ENCODE results near the gene HPSE2. TPM values are rescaled to one million over a fixed set of nuclear protein-coding genes. Genes with fewer than 3 reads are reported as not detected.

Gene HPSE2
- total RNA-seq, 2 donors from 2014 or later: 1.0 to 1.8 TPM

DNA sequence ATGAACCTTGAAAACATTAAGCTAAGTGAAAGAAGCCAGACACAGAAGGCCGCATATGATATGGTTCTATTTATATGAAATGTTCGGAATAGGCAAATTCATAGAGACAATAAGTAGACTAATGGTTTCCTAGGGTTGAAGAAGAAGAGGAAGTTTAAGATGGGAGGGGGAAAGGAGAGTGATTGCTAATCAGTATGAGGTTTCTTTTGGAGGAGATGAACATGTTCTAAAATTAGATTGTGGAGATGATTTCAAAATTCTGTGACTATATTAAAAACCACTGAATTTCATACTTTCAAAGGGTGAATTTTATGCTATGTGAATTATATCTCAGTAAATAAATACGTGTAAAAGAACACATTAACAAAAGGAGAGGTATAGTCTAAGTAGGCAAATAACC, 612.5 kb downstream of the HPSE2 start:
- intact Hi-C loops (cut with DNase I): no loop called here
- H3K27ac ChIP-seq: no peak overlapping the region

GRCh38 chr10:98621630-98622029, 614.0 kb downstream of the HPSE2 start:
- Histone ChIP-seq H3K9ac (ENCODE audit: low read depth in 2 of 2, low read length in 2 of 2) (no peak overlapping the region), H3K36me3 (no peaks in the 10 kb centered on the region), H3K4me3 (no peak overlapping the region), H3K9me3 (no peaks in the 10 kb centered on the region), H3K4me1 (no peaks in the 10 kb centered on the region), H3K27ac (no peak overlapping the region), H3K27me3 (no peaks in the 10 kb centered on the region)
- intact Hi-C loops (cut with DNase I): no loop called here
- DNase-seq: no peak
- TF ChIP-seq, protein P1, sequence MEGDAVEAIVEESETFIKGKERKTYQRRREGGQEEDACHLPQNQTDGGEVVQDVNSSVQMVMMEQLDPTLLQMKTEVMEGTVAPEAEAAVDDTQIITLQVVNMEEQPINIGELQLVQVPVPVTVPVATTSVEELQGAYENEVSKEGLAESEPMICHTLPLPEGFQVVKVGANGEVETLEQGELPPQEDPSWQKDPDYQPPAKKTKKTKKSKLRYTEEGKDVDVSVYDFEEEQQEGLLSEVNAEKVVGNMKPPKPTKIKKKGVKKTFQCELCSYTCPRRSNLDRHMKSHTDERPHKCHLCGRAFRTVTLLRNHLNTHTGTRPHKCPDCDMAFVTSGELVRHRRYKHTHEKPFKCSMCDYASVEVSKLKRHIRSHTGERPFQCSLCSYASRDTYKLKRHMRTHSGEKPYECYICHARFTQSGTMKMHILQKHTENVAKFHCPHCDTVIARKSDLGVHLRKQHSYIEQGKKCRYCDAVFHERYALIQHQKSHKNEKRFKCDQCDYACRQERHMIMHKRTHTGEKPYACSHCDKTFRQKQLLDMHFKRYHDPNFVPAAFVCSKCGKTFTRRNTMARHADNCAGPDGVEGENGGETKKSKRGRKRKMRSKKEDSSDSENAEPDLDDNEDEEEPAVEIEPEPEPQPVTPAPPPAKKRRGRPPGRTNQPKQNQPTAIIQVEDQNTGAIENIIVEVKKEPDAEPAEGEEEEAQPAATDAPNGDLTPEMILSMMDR (IDR thresholded peaks at IDR 0.05): no peak

More for the DNA sequence above, 612.5 kb downstream of the HPSE2 start:
- no peaks in the 10 kb centered on the region for H3K4me1 ChIP-seq
- H3K9ac ChIP-seq (ENCODE audit: low read depth in 2 of 2, low read length in 2 of 2): no peak overlapping the region
- H3K27me3 ChIP-seq: no peaks in the 10 kb centered on the region
- no peak for DNase-seq
- no peak overlapping the region for H3K4me3 ChIP-seq
- H3K36me3 ChIP-seq: no peaks in the 10 kb centered on the region
- TF ChIP-seq, protein P1 (IDR thresholded peaks at IDR 0.05): no peak
- H3K9me3 ChIP-seq: no peaks in the 10 kb centered on the region

DNA sequence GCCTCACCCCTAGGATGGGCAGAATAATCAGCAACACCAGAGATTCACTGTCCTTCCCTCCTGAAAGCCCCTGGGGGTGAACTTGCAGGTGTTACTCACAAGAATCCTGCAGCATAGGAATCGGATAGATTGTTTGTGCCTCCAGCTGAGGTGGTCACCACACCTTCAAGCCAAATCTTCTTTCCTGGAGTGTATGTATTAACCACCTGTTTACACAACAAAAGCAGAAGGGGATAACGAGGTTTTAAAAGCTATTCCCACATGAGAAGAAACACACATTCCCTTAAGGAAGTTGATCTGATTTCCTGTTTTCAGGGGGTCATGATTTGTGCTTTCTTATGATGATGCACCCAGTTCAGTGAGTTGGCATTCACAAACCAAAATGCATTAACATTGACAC, 615.1 kb downstream of the HPSE2 start:
- Histone ChIP-seq H3K9ac (ENCODE audit: low read depth in 2 of 2, low read length in 2 of 2) (no peak overlapping the region), H3K27ac (no peak overlapping the region), H3K27me3 (no peaks in the 10 kb centered on the region), H3K4me3 (no peak overlapping the region), H3K9me3 (no peaks in the 10 kb centered on the region), H3K36me3 (no peaks in the 10 kb centered on the region), H3K4me1 (no peaks in the 10 kb centered on the region)
- no peak for DNase-seq
- intact Hi-C loops (cut with DNase I): no loop called here
- TF ChIP-seq, protein P1 (IDR thresholded peaks at IDR 0.05): no peak

DNA sequence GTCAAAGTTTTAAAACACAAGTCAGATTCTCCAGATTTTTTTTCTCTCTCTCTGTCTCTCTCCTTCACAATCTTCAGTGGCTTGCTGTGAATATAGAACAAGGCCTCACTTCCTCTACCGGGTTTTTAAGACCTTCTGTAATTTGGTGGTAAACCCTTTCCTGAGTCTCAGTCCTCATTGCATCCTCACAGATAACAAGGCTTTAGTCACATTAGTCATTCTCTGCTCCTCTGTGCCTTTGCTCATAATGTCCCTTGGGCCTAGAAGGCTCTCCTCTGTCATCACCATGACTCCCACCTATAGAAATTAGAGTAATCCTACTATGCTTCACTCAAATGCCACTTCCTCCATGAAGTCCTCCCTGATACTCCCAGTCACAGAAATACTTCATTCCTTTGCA, 616.2 kb downstream of the HPSE2 start:
- H3K9me3 ChIP-seq: no peaks in the 10 kb centered on the region
- no peaks in the 10 kb centered on the region for H3K27me3 ChIP-seq
- H3K36me3 ChIP-seq: no peaks in the 10 kb centered on the region
- no peak overlapping the region for H3K4me3 ChIP-seq
- H3K4me1 ChIP-seq: no peaks in the 10 kb centered on the region
- H3K9ac ChIP-seq (ENCODE audit: low read depth in 2 of 2, low read length in 2 of 2): no peak overlapping the region
- no peak overlapping the region for H3K27ac ChIP-seq
- intact Hi-C loops (cut with DNase I): no loop called here
- TF ChIP-seq, protein P1 (IDR thresholded peaks at IDR 0.05): no peak
- no peak for DNase-seq

GRCh38 chr10:98617906-98618520, 617.6 kb downstream of the HPSE2 start:
- H3K4me3 ChIP-seq: no peak overlapping the region
- no peaks in the 10 kb centered on the region for H3K4me1 ChIP-seq
- no peaks in the 10 kb centered on the region for H3K9me3 ChIP-seq
- H3K27ac ChIP-seq: no peak overlapping the region
- no peaks in the 10 kb centered on the region for H3K36me3 ChIP-seq
- H3K9ac ChIP-seq (ENCODE audit: low read depth in 2 of 2, low read length in 2 of 2): no peak overlapping the region
- TF ChIP-seq, protein P1 (IDR thresholded peaks at IDR 0.05): no peak
- intact Hi-C loops (cut with DNase I): no loop called here
- DNase-seq: no peak
- no peaks in the 10 kb centered on the region for H3K27me3 ChIP-seq

Measured in colonic mucosa (tissue), 4 donors.